Thymus (tissue), 11 donors: ENCODE data around the gene DLG5. TPM values are rescaled to one million over a fixed set of nuclear protein-coding genes. Genes with fewer than 3 reads are reported as not detected.

Experiments
- DNase-seq, 9 donors: peaks; one replicate each; pipeline ENCODE4 v3.0.0-alpha.2; 2013; ENCODE audit warnings: low spot score in 9 of 9, low read depth in 6 of 9, missing footprints in 1 of 9
- H3K27ac ChIP-seq, 2 donors: one replicate each; pipeline ENCODE4 v1.5.1; 2013; ENCODE audit warnings: control low read depth in 1 of 2, low read depth in 1 of 2, low read length in 1 of 2, mild to moderate bottlenecking in 1 of 2, moderate library complexity in 1 of 2
- H3K27me3 ChIP-seq, 2 donors: one replicate each; pipeline ENCODE4 v1.5.1; 2013; ENCODE audit warnings: low read length in 1 of 2; ENCODE audit not compliant: control insufficient read depth in 2 of 2, insufficient read depth in 1 of 2
- H3K36me3 ChIP-seq, 2 donors: one replicate each; pipeline ENCODE4 v1.5.1; 2013; ENCODE audit warnings: low read length in 1 of 2, mild to moderate bottlenecking in 1 of 2, moderate library complexity in 1 of 2; ENCODE audit not compliant: control insufficient read depth in 2 of 2, insufficient read depth in 2 of 2
- H3K4me1 ChIP-seq, 2 donors: one replicate each; pipeline ENCODE4 v1.5.1; 2013; ENCODE audit warnings: low read length in 2 of 2; ENCODE audit not compliant: control insufficient read depth in 2 of 2, insufficient read depth in 2 of 2
- H3K4me3 ChIP-seq, 2 donors: one replicate each; pipeline ENCODE4 v1.5.1; 2013; ENCODE audit warnings: low read length in 2 of 2, control low read depth in 1 of 2, mild to moderate bottlenecking in 1 of 2
- H3K9me3 ChIP-seq, 2 donors: one replicate each; pipeline ENCODE4 v1.5.1; 2013; ENCODE audit warnings: low read length in 1 of 2, mild to moderate bottlenecking in 1 of 2; ENCODE audit not compliant: control insufficient read depth in 2 of 2, insufficient read depth in 1 of 2
- WGBS: extraction: QIAGEN DNeasy Blood & Tissue Kit; methylation state at CpG from one replicate; pipeline ENCODE4 v1.1.7; 2013; 5-methylcytosine and 5-hydroxymethylcytosine counted together
- polyA plus RNA-seq: library from polyadenylated mRNA; stranded (reverse); fragments of 200-250 nt; gene quantifications from one replicate; pipeline ENCODE4 v1.2.3, GENCODE V29; 2013
- total RNA-seq: library from RNA; stranded (reverse); fragments of 120-200 nt; gene quantifications from one replicate; pipeline ENCODE4 v1.2.4, GENCODE V29; 2013
- donor health status: healthy.

Gene DLG5
- total and polyA plus RNA-seq, 2 donors: 6.6 to 25.8 TPM

DNA sequence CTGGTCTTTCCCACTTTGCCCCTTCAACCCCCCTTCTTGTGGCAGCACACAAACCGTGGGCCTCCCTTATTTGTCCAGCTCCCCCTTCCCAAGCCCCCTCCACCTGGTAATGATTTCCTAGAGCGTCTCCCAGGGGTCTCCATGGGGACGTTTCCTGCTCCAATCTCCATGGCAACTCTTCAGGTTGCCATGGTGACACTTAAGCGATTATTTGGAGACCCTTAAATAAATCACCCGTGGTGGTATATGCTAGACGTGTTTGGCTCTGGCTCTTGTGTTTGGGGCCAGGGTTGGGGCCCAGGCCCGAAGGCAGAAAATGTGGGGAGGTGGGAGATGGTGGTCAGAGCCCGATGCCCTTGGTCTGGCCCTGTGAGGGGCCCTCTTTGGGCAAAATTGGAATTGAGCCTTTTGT lies 41.1 kb upstream of the DLG5 start:
- Histone ChIP-seq H3K9me3 (peaks cover 0 to 7% of the 10 kb centered on the region in 2 donors), H3K4me3 (no peak overlapping the region), H3K27me3 (no peaks in the 10 kb centered on the region), H3K36me3 (no peaks in the 10 kb centered on the region), H3K4me1 (no peaks in the 10 kb centered on the region), H3K27ac (no peak overlapping the region)
- no peak for DNase-seq
- WGBS: 74% methylated on average over 8 of the region's 8 CpGs

DNA sequence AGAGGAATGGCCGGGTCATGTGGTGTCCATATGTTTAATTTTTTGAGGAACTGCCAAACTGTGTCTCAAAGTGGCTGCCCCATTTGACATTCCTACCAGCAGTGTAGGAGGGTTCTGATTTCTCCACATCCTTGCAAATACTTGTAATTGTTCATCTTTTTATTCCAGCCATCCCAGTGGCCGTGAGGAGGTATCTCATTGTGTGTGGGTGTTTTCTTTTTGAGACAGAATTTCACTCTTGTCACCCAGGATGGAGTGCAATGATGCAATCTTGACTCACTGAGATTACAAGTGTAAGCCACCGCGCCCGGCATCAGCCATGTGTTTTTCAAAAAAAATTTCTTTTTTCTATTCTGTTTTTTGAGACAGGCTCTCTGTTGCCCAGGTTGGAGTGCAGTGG lies 38.7 kb upstream of the DLG5 start:
- WGBS: 95% methylated on average over 5 of the region's 5 CpGs
- no peak for DNase-seq
- H3K4me3 ChIP-seq: no peak overlapping the region
- no peaks in the 10 kb centered on the region for H3K36me3 ChIP-seq
- no peaks in the 10 kb centered on the region for H3K4me1 ChIP-seq
- no peaks in the 10 kb centered on the region for H3K27me3 ChIP-seq
- H3K9me3 ChIP-seq: peaks cover 0 to 7% of the 10 kb centered on the region in 2 donors
- no peak overlapping the region for H3K27ac ChIP-seq

DNA sequence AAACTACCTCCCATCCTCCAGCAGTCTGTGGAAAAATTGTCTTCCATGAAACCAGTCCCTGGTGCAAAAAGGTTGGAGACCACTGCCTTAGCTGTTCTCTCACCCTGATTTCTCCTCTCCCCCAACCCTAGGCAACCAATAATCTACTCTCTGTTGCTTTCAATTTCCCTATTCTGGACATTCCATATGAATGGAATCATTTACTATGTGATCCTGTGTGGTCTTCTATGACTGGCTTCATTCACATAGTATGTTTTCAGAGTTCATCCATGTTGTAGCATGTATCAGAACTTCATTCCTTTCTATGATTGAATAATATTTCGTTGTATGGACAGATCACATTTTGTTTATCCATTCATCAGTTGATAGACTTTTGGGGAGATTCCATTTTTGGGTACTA lies 38.3 kb upstream of the DLG5 start:
- no peak overlapping the region for H3K4me3 ChIP-seq
- H3K36me3 ChIP-seq: no peaks in the 10 kb centered on the region

DNA sequence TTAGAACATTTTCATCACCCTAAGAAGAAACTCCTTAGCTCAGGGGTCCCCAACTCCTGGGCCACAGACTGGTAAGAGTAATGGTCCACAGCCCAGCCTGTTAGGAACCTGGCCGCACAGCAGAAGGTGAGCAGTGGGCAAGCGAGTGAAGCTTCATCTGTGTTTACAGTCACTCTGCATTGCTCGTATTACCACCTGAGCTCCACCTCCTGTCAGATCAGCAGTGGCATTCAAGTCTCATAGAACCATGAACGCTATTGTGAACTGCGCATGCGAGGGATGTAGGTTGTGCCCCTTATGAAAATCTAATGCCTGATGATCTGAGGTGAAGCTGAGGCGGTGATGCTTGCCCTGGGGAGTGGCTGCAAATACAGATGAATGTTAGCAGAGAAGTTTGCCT lies 37.3 kb upstream of the DLG5 start:
- Histone ChIP-seq H3K4me3 (no peak overlapping the region), H3K27me3 (no peaks in the 10 kb centered on the region), H3K4me1 (no peaks in the 10 kb centered on the region), H3K27ac (no peak overlapping the region), H3K9me3 (peaks cover 0 to 7% of the 10 kb centered on the region in 2 donors), H3K36me3 (no peaks in the 10 kb centered on the region)
- DNase-seq: no peak
- 97% methylated on average over 7 of the region's 7 CpGs for WGBS

More for the DNA sequence above, 38.3 kb upstream of the DLG5 start:
- DNase-seq: no peak
- Histone ChIP-seq H3K9me3 (peaks cover 0 to 7% of the 10 kb centered on the region in 2 donors), H3K4me1 (no peaks in the 10 kb centered on the region), H3K27ac (no peak overlapping the region), H3K27me3 (no peaks in the 10 kb centered on the region)
- 94% methylated on average over 1 of the region's 1 CpG for WGBS

DNA sequence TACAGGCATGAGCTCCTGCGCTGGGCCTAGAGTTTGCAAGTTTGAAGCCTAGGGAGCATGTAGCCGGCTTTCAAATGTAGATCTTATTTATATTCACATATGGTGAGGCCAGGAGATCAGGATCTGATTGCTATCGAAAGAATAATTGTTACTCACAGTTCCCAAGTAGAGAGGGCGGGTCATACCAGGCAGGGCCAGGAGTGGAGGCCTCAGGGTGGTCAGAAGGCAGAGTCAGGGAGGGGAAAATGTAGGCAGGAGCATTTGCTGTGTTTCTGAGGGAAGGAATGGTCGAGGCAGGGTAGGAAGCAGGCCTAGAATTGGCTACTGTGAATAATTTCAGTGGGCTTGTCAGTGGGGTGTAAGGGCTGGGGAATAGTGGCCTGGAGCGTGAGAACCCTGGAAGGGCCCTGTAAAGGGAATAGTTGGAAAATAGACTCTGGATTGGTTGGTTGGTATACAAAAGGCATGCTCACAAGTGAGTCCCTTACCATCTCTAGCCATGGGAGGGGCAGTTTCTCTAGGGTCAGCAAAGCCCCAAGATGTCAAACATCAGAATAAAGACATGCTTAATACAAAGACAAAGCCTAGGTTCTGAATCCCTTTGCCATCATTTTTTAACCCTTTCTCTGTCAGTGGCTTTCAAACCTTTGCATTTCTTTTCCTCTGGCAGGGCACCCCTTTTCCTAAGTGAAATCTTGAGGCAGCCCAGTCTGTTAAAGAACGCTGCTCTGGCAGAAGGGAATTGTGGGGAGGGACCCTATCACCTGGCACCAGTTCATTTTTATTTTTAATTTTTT lies 36.0 kb upstream of the DLG5 start:
- Histone ChIP-seq H3K27me3 (no peaks in the 10 kb centered on the region), H3K36me3 (no peaks in the 10 kb centered on the region), H3K4me3 (no peak overlapping the region), H3K27ac (no peak overlapping the region), H3K4me1 (no peaks in the 10 kb centered on the region), H3K9me3 (peaks cover 0 to 7% of the 10 kb centered on the region in 2 donors)
- 93% methylated on average over 7 of the region's 7 CpGs for WGBS
- no peak for DNase-seq

DNA sequence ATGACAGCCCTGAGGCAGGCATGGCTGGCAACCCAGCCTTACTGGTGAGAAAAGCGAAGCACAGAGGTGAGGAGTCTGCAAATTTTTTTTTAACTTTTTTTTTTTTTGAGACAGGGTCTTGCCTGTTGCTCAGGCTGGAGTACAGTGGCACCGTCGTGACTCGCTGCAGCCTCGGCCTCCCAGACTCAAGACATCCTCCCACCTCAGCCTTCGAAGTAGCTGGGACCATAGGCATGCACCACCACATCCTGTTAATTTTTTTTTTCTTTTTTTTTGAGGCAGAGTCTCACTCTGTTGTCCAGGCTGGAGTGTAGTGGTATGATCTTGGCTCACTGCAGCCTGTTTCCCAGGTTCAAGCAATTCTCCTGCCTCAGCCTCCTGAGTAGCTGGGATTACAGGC lies 35.1 kb upstream of the DLG5 start:
- Histone ChIP-seq H3K36me3 (no peaks in the 10 kb centered on the region), H3K4me3 (no peak overlapping the region), H3K27me3 (no peaks in the 10 kb centered on the region), H3K9me3 (peaks cover 0 to 7% of the 10 kb centered on the region in 2 donors), H3K4me1 (no peaks in the 10 kb centered on the region), H3K27ac (no peak overlapping the region)
- DNase-seq: no peak
- 95% methylated on average over 6 of the region's 6 CpGs for WGBS

DNA sequence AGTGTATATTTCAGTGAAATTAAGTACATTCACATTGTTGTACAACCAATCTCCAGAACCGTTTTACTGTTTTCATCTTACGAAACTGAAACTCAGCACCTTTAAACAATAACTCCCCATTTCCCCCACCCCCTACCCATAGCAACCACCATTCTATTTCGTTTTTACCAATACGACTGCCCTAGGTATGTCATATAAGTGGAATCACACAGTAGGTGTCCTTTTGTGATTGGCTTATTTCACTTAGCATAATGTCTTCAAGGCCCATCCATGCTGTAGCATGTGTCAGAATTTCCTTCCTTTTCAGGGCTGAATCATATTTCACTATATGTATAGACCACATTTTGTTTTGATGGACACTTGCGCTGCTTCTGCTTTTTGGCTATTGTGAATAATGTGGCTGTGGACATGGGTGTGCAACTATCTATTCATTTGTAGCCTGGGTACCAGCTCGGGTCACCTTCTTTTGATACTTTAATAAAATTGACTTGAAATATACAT lies 34.3 kb upstream of the DLG5 start:
- Histone ChIP-seq H3K9me3 (peaks cover 0 to 7% of the 10 kb centered on the region in 2 donors), H3K27me3 (no peaks in the 10 kb centered on the region), H3K4me1 (no peaks in the 10 kb centered on the region), H3K4me3 (no peak overlapping the region), H3K36me3 (no peaks in the 10 kb centered on the region), H3K27ac (no peak overlapping the region)
- no peak for DNase-seq
- 95% methylated on average over 6 of the region's 6 CpGs for WGBS

DNA sequence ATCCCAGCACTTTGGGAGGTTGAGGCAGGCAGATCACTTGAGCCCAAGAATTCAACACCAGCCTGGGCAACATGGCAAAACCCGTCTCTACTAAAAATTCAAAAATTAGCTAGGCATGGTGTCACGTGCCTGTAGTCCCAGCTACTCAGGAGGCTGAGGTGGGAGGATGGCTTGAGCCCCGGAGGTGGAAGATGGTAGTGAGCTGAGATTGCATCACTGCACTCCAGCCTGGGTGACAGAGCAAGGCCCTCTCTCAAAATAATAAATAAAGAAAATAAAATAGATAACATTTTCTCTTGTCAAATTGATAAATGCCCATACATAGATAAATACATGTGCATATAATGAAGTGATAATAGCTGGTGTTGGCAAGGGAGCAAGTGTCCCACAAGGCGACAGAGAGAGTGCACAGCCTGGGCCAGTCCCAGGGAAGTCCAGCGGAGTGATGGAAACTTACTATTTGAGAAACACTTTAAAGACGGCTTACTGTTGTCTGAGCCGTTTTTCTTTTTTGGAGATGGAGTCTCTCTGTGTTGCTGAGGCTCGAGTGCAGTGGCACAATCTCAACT lies 33.4 kb upstream of the DLG5 start:
- WGBS: 94% methylated on average over 8 of the region's 8 CpGs
- Histone ChIP-seq H3K9me3 (peaks cover 0 to 7% of the 10 kb centered on the region in 2 donors), H3K27ac (peak overlapping the region in 1 of 2 donors; percentile 65), H3K27me3 (no peaks in the 10 kb centered on the region), H3K4me3 (no peak overlapping the region), H3K36me3 (no peaks in the 10 kb centered on the region), H3K4me1 (no peaks in the 10 kb centered on the region)
- no peak for DNase-seq

DNA sequence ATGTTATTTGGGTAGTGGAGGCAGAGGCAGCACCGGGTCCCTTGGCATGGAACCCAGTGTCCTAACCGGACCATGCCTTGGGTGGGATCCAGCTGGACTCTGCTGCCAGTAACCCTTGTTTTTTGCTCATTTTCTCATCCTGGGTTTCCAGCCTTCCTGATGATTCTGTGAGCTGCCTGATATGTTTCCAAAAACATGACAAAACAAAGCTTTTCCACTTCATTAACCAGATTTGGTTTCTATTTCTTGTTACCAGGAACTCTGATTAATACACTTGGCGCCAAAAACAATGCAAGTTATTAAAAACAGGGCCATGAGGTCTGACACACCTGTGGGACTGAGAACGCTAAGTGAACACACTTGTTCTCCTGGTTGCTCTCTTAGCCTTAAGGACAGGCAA lies 32.8 kb upstream of the DLG5 start:
- H3K4me1 ChIP-seq: no peaks in the 10 kb centered on the region
- no peaks in the 10 kb centered on the region for H3K36me3 ChIP-seq
- H3K27me3 ChIP-seq: no peaks in the 10 kb centered on the region
- peaks cover 0 to 7% of the 10 kb centered on the region in 2 donors for H3K9me3 ChIP-seq
- DNase-seq: peak in 1 of 9 donors; percentile 17
- H3K27ac ChIP-seq: peak overlapping the region in 1 of 2 donors; percentile 46
- H3K4me3 ChIP-seq: no peak overlapping the region
- WGBS: 92% methylated on average over 4 of the region's 4 CpGs
